Stomach (tissue), 9 donors: ENCODE results near the gene HAL. TPM values are rescaled to one million over a fixed set of nuclear protein-coding genes. Genes with fewer than 3 reads are reported as not detected.
A peak's percentile ranks its signal among the peaks of the same experiment; 100 is the strongest.

Experiments used
- DNase-seq, 2 donors: peaks; one replicate each; pipeline versions ENCODE4 v3.0.0 to v3.0.0-alpha.2; 2013 to 2019
- H3K27ac ChIP-seq, 5 donors: fragments of 200-600 bp in 4 of 5; sonication (generic) in 4 of 5; one replicate each; pipeline ENCODE4 v1.5.1; 2013 to 2019; ENCODE audit warnings: mild to moderate bottlenecking in 1 of 5, moderate library complexity in 1 of 5
- H3K27me3 ChIP-seq, 3 donors: fragments of 200-600 bp; sonication (generic); one replicate each; pipeline ENCODE4 v1.5.1; 2017 to 2019; ENCODE audit warnings: mixed run types in 1 of 3
- H3K36me3 ChIP-seq, 4 donors: fragments of 200-600 bp; sonication (generic); 1 replicate in 3 of 4; 2 replicates in 1 of 4; pipeline ENCODE4 v1.5.1; 2016 to 2019
- H3K4me1 ChIP-seq, 4 donors: fragments of 200-600 bp; sonication (generic); one replicate each; pipeline ENCODE4 v1.5.1; 2016 to 2019
- H3K4me3 ChIP-seq, 4 donors: fragments of 200-600 bp; sonication (generic) in 3 of 4; one replicate each; pipeline ENCODE4 v1.5.1; 2016 to 2019; ENCODE audit warnings: mild to moderate bottlenecking in 1 of 4
- H3K9me3 ChIP-seq, 4 donors: fragments of 200-600 bp; sonication (generic); one replicate each; pipeline ENCODE4 v1.5.1; 2016 to 2019
- EP300 ChIP-seq: sonication (generic); formaldehyde crosslinking; IDR thresholded peaks from one replicate; pipeline ENCODE4 v1.6.1; 2017; ENCODE audit warnings: antibody characterized with exemption
- POLR2A ChIP-seq, 4 donors: fragments of 450-650 bp; IDR thresholded peaks; one replicate each; pipeline ENCODE4 v1.6.1; 2016; ENCODE audit warnings: antibody characterized with exemption in 4 of 4, control low read depth in 2 of 4, mild to moderate bottlenecking in 1 of 4, moderate library complexity in 1 of 4
- POLR2AphosphoS5 ChIP-seq, 3 donors: sonication (generic); formaldehyde crosslinking; IDR thresholded peaks; one replicate each; pipeline ENCODE4 v1.6.1; 2016; ENCODE audit warnings: antibody characterized with exemption in 3 of 3
- WGBS, 5 donors: extraction: QIAGEN DNeasy Blood & Tissue Kit in 3 of 5; methylation state at CpG; one replicate each; pipeline versions ENCODE4 v1.1.5 to v1.1.7; 2013 to 2018; 5-methylcytosine and 5-hydroxymethylcytosine counted together
- intact Hi-C: fragments of 100-400 bp; cut with DNase I; formaldehyde crosslinking; loops from one replicate; pipeline ENCODE4 v1.15.1; 2023; ENCODE audit warnings: low total_unique reads
- polyA plus RNA-seq, 3 donors: library from polyadenylated mRNA; stranded (reverse); fragments of 200-250 nt; gene quantifications; one replicate each; pipeline ENCODE4 v1.2.3, GENCODE V29; 2013
- total RNA-seq, 5 donors: library from RNA; depleted of rRNA; stranded (reverse); fragments of >200 nt; gene quantifications; one replicate each; pipeline versions ENCODE4 v1.1.0 to v1.2.3, GENCODE V29; 2014 to 2016
- TF ChIP-seq, protein P1 (sequence below), 7 experiments: fragments of 450-650 bp in 4 of 7; fragments of 200-600 bp in 3 of 7; sonication (generic) in 3 of 7; IDR thresholded peaks; one replicate each; pipeline ENCODE4 v1.5.1; 2016 to 2019; ENCODE audit warnings: antibody characterized with exemption in 7 of 7, control low read depth in 2 of 7, mild to moderate bottlenecking in 1 of 7
- donor health status: healthy with polysubstance abuse.
- donor health status: Bipolar disorder and iron deficiency.
- donor health status: healthy.

The HAL gene
- total and polyA plus RNA-seq, 8 donors, result 0.23 to 85.8 (median 1.8) TPM; not detected in 4

DNA sequence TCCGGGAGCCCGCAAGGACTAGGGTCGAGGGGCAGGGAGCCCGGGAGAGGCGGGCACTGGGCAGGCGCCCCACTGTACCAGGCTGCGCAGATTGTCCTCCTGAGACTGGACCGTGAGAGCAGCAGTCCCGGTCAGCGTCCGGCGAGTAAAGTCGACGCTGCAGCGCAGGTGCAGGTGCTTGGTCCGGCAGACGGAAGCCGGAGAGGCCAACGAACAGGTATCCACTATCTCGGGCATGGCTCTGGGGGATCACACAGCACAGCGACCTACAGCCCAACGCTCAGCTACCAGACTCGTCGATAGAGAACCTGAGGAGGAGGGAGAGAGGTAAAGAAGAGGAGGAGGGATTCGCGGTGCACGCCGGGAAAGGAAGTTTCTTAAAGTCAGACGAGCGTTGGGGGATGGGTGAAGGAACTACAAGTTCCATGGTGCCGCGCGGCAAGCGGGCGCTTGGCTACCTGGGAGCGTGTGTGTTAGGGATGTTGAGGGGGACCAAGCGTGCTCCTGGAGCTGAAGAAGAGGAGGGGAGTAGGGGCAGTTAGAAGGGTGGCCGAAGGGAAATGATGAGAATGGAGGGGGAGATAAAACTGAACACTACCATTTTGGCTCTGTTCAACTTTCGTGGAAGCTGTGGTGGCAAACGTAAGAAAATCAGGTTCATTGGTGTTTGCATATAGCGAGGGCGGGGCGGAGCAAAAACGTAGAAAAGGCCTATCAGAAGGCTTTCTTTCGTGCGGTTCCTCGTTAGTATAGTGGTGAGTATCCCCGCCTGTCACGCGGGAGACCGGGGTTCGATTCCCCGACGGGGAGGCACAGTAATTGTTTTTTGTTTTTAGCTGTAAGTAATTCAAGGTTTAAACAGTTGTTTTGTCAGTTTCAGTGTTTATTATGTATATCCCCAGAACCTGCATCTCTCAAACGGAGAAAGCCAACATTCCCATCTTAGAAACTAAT, 39.4 kb upstream of the HAL start, which contains the start of gene LTA4H:
TSS of gene LTA4H (minus strand) at position 305 of the 954 bp plus-strand sequence. CDS start at position 237, 68 bp downstream.
- peak within 1 kb of the TSS; percentile 84 to 92 (median 89) for H3K27ac ChIP-seq
- TF ChIP-seq, protein P1, sequence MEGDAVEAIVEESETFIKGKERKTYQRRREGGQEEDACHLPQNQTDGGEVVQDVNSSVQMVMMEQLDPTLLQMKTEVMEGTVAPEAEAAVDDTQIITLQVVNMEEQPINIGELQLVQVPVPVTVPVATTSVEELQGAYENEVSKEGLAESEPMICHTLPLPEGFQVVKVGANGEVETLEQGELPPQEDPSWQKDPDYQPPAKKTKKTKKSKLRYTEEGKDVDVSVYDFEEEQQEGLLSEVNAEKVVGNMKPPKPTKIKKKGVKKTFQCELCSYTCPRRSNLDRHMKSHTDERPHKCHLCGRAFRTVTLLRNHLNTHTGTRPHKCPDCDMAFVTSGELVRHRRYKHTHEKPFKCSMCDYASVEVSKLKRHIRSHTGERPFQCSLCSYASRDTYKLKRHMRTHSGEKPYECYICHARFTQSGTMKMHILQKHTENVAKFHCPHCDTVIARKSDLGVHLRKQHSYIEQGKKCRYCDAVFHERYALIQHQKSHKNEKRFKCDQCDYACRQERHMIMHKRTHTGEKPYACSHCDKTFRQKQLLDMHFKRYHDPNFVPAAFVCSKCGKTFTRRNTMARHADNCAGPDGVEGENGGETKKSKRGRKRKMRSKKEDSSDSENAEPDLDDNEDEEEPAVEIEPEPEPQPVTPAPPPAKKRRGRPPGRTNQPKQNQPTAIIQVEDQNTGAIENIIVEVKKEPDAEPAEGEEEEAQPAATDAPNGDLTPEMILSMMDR (IDR thresholded peaks at IDR 0.05), result no peak
- TF ChIP-seq POLR2AphosphoS5 (IDR thresholded peaks at IDR 0.05) (peak; percentile 91 to 95 (median 92)), EP300 (no peak), POLR2A (IDR thresholded peaks at IDR 0.05) (peak in 2 of 4 donors; percentile 75 to 85)
- intact Hi-C loops, result no loop called here
- peak within 1 kb of the TSS; percentile 68 to 87 (median 83) for H3K4me3 ChIP-seq
- DNase-seq, result peak; percentile 98 to 99
- H3K9me3 ChIP-seq, result no peaks in the 10 kb centered on the region
- H3K4me1 ChIP-seq, result peaks cover 0 to 34% (median 26%) of the 10 kb centered on the region in 4 donors
- no peaks in the 10 kb centered on the region for H3K27me3 ChIP-seq
- WGBS, 5 donors, result 0 to 1% (median 0%) methylated on average over 43 to 55 of the region's 55 CpGs
- H3K36me3 ChIP-seq, result no peaks in the 10 kb centered on the region

DNA sequence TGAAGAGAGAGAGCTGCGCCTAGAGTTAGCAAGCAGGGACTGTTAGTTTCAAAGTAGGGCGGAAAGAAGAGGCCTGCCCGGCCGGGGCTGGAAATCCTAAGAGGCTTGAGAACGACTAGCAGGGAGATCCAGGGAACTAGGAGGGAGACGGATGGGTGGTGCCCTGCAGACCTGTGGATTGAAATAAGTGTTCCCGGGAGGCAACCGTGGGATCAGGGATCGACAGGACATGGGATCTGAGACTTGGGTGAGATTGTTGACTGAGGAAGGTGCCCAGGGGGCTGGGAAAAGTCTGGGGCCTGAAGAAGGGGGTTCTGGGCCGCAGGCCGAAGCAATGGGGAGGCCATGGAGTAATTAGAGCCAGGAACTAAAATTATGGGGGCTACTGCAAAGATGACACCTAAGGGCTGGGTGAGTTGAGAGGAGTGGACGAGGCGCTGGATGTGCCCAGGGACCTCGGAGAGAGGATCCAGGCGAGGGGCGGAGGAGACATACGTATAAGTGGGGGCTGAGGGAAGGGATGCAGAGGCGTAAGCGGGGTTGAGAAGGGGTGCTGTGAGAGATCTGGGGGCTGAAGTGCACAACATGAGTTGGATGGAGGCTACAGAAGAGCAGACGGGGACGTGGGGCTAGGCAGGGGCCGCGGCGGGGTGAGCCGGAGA, 38.6 kb upstream of the HAL start:
- Histone ChIP-seq H3K36me3 (no peaks in the 10 kb centered on the region), H3K9me3 (no peaks in the 10 kb centered on the region), H3K27ac (peak overlapping the region; percentile 84 to 92 (median 89)), H3K4me3 (peak overlapping the region; percentile 68 to 87 (median 83)), H3K27me3 (no peaks in the 10 kb centered on the region), H3K4me1 (peaks cover 0 to 42% (median 26%) of the 10 kb centered on the region in 4 donors)
- TF ChIP-seq POLR2AphosphoS5 (IDR thresholded peaks at IDR 0.05) (no peak), POLR2A (IDR thresholded peaks at IDR 0.05) (no peak), EP300 (no peak)
- TF ChIP-seq, protein P1 (IDR thresholded peaks at IDR 0.05), result no peak
- 2 to 5% (median 3%) methylated on average over 25 of the region's 25 CpGs for WGBS, 5 donors
- peak in 1 of 2 donors; percentile 52 for DNase-seq
- intact Hi-C loops, result no loop called here

DNA sequence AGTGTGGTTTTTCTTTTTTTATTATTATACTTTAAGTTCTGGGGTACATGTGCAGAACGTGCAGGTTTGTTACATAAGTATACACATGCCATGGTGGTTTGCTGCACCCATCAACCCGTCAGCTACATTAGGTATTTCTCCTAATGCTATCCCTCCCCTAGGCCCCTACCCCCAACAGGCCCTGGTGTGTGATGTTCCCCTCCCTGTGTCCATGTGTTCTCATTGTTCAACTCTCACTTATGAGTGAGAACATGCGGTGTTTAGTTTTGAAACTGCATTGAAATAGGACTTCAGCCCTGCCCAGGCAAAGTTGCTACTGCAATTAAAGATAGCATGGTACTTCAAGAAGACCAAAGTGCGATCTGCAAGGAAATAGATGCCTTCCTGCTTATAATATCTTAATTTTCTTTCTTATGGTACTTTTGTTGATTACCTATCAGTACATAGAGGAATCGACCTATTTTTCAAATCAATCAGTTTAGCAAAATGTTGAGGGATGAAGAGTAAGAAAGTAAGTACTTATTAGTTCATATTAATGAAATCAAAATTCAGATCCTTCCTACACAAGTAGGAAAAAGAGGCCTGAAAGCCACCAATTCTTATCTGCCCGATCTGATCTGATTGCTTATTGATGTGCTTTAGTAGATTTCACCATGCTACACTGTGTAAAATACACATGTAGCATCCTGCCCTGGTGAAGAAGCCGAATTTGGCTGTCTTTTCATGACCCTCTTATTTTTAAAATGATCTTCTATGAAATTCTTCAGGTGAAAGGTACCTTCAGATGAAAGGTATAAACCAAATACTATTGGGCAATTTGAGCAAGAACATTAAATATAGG, 37.6 kb upstream of the HAL start:
- DNase-seq, result peak in 1 of 2 donors; percentile 41
- peaks cover 0 to 46% (median 26%) of the 10 kb centered on the region in 4 donors for H3K4me1 ChIP-seq
- peak overlapping the region in 2 of 5 donors; percentile 89 to 91 for H3K27ac ChIP-seq
- H3K4me3 ChIP-seq, result peak overlapping the region in 3 of 4 donors; percentile 82 to 87 (median 84)
- intact Hi-C loops, result no loop called here
- TF ChIP-seq POLR2AphosphoS5 (IDR thresholded peaks at IDR 0.05) (no peak), POLR2A (IDR thresholded peaks at IDR 0.05) (no peak), EP300 (no peak)
- TF ChIP-seq, protein P1 (IDR thresholded peaks at IDR 0.05), result no peak
- H3K36me3 ChIP-seq, result peaks cover 0 to under 1% (median 0%) of the 10 kb centered on the region in 4 donors
- H3K27me3 ChIP-seq, result no peaks in the 10 kb centered on the region
- no peaks in the 10 kb centered on the region for H3K9me3 ChIP-seq
- 42 to 54% (median 45%) methylated on average over 7 of the region's 7 CpGs for WGBS, 5 donors
